HG03520 (cell line): Measurements from ENCODE around the gene CAPZA2.

Source experiments
- ATAC-seq: cut with Tn5 transposase; IDR thresholded peaks from one replicate; pipeline ENCODE4 v1.9.1; 2021; ENCODE audit warnings: mild to moderate bottlenecking, moderate library complexity; ENCODE audit not compliant: unreplicated experiment

The CAPZA2 gene

GRCh38 chr7:116861717-116862116, 670 bp upstream of the CAPZA2 start:
- no peak for ATAC-seq

- ATAC-seq, result no peak
Measured at GRCh38 chr7:116862951-116863670, 724 bp downstream of the CAPZA2 start.

GRCh38 chr7:116863936-116864500, 1.6 kb downstream of the CAPZA2 start:
- ATAC-seq, result no peak

- no peak for ATAC-seq
Measured at GRCh38 chr7:116871061-116871700, 8.8 kb downstream of the CAPZA2 start.

- ATAC-seq, result no peak
Measured at GRCh38 chr7:116872026-116872425, 9.6 kb downstream of the CAPZA2 start.

- ATAC-seq, result no peak
Measured at GRCh38 chr7:116873619-116874018, 11.2 kb downstream of the CAPZA2 start.

- no peak for ATAC-seq
Measured at GRCh38 chr7:116876664-116877442, 14.5 kb downstream of the CAPZA2 start.

GRCh38 chr7:116877443-116878217, 15.2 kb downstream of the CAPZA2 start:
- no peak for ATAC-seq

GRCh38 chr7:116884691-116885090, 22.3 kb downstream of the CAPZA2 start:
- ATAC-seq, result no peak

- no peak for ATAC-seq
Measured at GRCh38 chr7:116885724-116886123, 23.3 kb downstream of the CAPZA2 start.

GRCh38 chr7:116886543-116887156, 24.3 kb downstream of the CAPZA2 start:
- ATAC-seq, result no peak

- no peak for ATAC-seq
Measured at GRCh38 chr7:116888895-116889294, 26.5 kb downstream of the CAPZA2 start.

GRCh38 chr7:116895849-116896248, 33.5 kb downstream of the CAPZA2 start:
- no peak for ATAC-seq

GRCh38 chr7:116897661-116898060, 35.3 kb downstream of the CAPZA2 start:
- ATAC-seq, result no peak

GRCh38 chr7:116899308-116899707, 36.9 kb downstream of the CAPZA2 start:
- ATAC-seq, result no peak

- ATAC-seq, result no peak
Measured at GRCh38 chr7:116901143-116901542, 38.8 kb downstream of the CAPZA2 start.

GRCh38 chr7:116902867-116903266, 40.5 kb downstream of the CAPZA2 start:
- no peak for ATAC-seq

- no peak for ATAC-seq
Measured at GRCh38 chr7:116906391-116906790, 44.0 kb downstream of the CAPZA2 start.

GRCh38 chr7:116910383-116910782, 48.0 kb downstream of the CAPZA2 start:
- ATAC-seq, result no peak

GRCh38 chr7:116911801-116912200, 49.4 kb downstream of the CAPZA2 start:
- ATAC-seq, result no peak
